ENCODE results near the gene FBF1. TPM values are rescaled to one million over a fixed set of nuclear protein-coding genes. Genes with fewer than 3 reads are reported as not detected.

The FBF1 gene
- polyA plus RNA-seq, 3 donors = 9.7 to 13.3 (median 13.1) TPM

- peak; percentile 24 for DNase-seq
Measured at GRCh38 chr17:75950855-75951554, 10.2 kb upstream of the FBF1 start.

- DNase-seq = no peak
Measured at GRCh38 chr17:75950421-75950820, 9.6 kb upstream of the FBF1 start.

DNA sequence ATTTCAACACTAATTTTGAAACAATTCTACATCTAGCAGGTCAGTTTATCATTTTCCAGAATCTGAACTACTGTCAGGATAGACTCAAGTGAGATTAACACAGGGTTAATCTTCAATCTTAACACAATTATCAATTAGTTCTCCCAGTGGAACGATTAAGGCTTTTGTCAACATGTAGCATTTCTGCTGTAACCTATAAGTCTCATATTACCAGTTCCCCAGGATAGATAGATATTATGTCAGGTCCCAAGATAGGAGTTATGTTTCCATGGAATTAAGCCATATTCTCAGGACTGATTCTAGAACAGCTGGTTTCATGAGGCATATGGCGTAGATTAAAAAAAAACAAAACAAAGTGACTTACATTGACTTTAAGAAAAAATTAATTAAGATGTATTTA, 4.4 kb upstream of the FBF1 start:
- no peak for DNase-seq

GRCh38 chr17:75943491-75943890, 2.6 kb upstream of the FBF1 start:
- DNase-seq = no peak

- DNase-seq = no peak
Measured at GRCh38 chr17:75942473-75942872, 1.6 kb upstream of the FBF1 start.

- DNase-seq = no peak
Measured at GRCh38 chr17:75941442-75941819, 589 bp upstream of the FBF1 start.

GRCh38 chr17:75937652-75938051, 3.2 kb downstream of the FBF1 start:
- DNase-seq = no peak

DNA sequence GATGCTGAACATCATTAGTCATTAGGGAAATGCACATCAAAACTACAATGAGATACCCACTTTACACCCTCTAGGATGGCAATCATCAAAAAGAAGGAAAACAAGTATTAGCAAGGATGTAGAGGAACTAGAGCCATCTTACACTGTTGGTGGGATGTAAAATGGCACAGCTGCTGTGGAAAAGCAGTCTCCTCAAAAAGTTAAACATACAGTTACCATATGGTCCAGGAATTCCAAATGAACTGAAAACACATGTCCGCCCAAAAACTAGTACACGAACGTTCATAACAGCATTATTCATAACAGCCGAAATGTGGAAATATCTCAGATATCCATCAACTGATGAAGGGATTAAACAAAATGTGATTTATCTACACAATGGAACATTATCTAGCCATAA, 7.0 kb downstream of the FBF1 start:
- no peak for DNase-seq

- DNase-seq = no peak
Measured at GRCh38 chr17:75932852-75933251, 8.0 kb downstream of the FBF1 start.

- DNase-seq = no peak
Measured at GRCh38 chr17:75931062-75931461, 9.8 kb downstream of the FBF1 start.

- DNase-seq = no peak
Measured at GRCh38 chr17:75927286-75927922, 13.4 kb downstream of the FBF1 start.

DNA sequence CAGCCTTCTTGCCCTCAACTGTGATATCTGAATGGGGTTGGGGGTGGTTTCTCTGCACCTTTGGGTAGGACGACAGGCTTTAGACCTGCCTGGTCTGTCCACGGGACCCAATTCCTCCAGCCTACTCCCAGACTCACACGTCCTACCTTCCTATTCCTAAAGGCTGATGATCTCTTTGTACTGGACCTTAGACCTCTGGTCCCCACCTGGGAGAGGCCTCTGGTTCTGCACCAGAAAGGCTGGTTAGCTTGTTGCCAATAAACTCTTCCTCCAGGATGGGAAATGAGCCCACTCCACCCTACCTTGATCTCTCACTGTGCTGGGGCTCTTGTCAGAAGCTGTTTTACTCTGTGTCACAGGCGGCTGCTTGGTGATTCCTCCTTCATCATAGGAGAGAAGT, 14.4 kb downstream of the FBF1 start:
- no peak for DNase-seq

GRCh38 chr17:75925912-75926311, 14.9 kb downstream of the FBF1 start:
- DNase-seq = no peak

DNA sequence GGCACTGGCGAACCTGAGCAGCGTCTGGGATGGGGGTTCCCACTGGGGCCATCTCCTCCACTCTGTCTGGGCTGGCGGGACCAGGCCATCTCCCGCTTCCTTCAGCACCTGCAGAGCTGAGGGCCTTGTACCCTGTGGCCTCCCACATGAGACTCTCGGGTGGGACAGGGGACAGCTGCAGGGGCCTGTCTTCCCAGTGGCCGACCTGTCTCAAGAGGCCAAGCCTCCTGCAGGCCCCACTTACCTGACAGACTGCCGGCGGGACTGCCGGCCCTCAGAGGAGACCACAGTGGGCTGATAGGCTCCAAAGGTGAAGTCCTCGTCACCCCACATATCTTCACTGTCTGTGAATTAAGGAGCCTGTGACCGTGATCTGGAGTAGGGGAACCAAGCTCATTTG, 15.7 kb downstream of the FBF1 start:
- DNase-seq = no peak

DNA sequence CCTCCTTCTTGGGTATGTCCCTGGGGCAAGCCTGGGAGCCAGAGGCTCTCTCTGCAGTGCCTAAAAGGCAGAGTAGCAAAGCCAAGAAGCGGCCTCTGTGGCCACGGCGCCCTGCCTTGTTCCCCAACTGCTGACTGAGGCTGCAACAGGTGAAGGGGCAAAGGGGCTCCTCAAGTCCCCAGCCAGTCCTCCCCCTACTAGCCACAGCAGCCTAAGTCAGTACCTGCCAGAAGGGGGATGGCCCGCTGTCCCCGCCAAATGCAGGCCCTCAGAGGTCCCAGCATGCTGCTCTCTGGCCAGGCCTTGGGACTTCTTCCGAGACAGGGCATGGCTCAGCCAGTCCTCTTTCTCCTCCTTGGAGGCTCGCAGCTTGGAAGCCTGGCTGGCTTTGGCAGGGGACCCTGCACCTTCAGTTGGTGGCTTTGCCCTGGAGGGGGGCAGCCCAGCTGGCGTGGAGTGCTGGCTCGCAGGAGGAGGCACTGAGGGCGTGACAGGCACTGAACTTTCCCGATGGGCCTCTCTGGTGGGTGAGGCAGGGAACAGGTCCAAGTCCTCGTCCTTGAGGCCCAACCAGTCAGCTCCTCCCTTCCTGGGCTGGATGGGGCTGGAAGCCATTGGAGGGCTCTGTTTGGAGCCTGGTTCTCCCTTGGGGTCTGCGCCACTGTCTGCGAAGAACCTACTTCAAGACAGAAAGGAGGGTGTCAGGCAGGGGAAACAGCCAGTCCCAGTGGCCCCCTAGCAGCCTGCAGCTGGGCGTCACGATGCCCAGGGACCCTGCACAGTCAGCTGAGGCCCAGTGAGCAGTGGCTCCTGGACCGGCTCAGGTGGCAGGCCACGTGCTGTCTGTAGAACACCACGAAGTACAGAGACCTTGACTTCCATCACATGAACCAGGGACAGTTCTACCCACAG, 17.6 kb downstream of the FBF1 start:
- DNase-seq = no peak

DNA sequence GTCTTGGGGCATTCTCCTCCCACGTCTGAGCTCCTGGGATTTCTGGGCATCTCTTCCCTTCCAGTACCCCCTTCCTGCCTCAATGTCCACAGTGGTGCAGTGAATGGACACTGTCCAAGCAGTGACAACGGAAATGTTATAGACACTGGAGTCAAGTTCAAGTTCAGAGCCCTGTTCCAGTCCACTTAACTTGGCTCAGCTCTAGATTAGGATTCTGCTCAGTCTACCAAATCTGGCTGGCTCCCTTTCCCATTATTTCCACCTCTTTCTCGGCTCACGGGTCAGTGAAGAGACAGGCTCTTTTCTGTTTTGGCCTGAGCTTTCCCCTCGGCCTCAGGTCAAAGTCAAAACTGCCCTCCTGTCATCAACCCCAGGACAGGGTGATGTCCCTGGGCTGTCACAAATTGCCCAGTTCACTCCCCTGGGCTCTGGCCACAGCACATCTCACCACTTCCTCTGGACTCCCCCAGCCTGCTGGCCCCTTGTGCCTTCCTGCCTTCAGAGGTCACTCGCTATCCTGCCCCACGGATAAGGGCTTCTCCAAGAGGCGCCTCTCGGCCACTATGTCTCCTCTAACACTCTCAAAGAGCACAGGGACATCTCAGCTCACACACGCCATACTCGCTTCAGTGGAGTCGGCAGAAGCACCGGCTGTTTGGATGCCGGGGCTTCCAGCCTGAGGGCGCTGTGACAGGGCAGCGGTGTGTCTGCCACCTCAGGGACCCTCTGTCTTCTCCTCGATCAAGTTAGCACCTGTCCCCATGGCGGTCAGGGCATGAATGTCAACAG, 18.5 kb downstream of the FBF1 start:
- DNase-seq = no peak

DNA sequence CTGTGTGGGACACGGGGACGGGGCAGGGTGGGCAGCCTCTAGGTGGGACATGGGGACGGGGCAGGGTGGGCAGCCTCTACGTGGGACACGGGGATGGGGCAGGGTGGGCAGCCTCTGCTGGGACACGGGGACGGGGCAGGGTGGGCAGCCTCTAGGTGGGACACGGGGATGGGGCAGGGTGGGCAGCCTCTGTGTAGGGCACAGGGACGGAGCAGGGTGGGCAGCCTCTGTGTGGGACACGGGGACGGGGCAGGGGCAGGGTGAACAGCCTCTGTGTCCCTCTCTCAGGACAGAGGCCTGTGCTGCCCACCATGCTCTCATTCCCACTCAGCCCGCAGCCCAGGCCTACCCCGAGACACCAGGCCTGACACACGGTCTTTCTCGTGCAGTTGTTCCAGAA, 19.2 kb downstream of the FBF1 start:
- DNase-seq = no peak

DNA sequence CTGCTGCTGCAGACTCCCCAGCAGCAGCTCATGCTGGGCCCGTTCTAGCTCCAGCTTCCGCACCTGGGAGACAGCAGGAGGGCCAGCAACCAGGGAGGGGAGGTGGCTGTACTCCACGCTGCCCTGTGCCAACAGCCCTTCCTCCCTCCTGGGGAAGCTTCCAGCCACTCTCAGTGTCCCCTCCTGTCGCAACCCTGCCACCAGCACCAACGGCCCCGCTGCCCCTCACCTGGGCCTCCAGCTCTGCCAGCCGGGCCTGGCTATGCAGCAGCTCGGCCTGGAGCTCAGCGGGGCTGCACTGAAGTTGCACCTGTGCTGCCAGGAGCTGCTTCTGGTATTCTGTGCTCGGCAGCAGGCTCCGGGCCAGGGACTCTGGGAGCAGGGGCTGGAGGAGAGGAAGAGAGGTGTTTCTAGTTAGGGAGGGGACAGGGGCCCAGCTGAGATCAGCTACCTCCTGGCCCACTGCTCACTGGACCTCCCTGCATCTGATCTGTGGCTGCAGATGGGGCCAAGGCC, 20.7 kb downstream of the FBF1 start:
- DNase-seq = no peak

DNA sequence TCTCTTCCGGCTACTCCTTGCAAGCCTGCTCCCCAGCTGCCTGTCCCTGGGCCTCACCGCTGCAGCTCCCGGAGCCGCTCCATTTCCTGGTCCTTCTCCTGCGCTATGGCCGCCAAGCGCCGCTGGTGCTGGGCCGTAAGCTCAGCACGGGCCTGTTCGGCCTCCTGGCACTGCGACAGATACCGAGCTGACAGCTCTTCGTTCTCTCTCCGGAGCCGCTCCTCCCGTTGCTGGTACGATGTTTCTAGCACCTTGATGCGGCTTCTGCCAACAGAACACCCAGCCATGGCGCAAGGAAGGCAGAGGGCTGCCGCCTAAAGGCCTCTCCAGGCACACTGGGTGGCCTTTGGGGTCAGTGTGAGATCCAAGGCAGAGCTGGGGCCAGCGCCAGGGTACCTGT, 21.2 kb downstream of the FBF1 start:
- DNase-seq = no peak

GRCh38 chr17:75917917-75918445, 22.9 kb downstream of the FBF1 start:
- DNase-seq = no peak

GRCh38 chr17:75917141-75917916, 23.5 kb downstream of the FBF1 start:
- no peak for DNase-seq

Data from renal pelvis (tissue), 4 donors.